HG03520 (cell line): ENCODE data around the gene KIAA1671.

Source experiments
- ATAC-seq: cut with Tn5 transposase; IDR thresholded peaks from one replicate; pipeline ENCODE4 v1.9.1; 2021; ENCODE audit warnings: mild to moderate bottlenecking, moderate library complexity; ENCODE audit not compliant: unreplicated experiment

Gene KIAA1671

GRCh38 chr22:25032066-25032465, 79.5 kb downstream of the KIAA1671 start:
- no peak for ATAC-seq

DNA sequence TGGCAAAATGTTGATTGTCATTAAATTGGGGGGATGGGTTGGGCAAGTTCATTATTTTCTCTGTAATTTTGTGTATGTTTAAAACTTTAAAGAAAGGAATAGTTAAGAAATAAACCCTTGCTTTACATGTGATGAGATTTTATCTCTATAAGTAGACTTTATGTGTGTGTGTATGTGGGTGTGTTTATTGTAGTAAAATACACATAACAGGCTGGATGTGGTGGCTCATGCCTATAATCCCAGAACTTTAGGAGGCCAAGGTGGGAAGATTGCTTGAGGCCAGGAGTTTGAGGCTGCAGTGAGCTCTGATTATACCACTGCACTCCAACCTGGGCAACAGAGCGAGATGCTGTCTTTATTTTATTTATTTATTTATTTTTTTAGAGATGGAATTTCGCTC, 83.2 kb downstream of the KIAA1671 start:
- ATAC-seq: no peak

GRCh38 chr22:25038239-25038638, 85.7 kb downstream of the KIAA1671 start:
- no peak for ATAC-seq

GRCh38 chr22:25038771-25039170, 86.3 kb downstream of the KIAA1671 start:
- ATAC-seq: no peak

DNA sequence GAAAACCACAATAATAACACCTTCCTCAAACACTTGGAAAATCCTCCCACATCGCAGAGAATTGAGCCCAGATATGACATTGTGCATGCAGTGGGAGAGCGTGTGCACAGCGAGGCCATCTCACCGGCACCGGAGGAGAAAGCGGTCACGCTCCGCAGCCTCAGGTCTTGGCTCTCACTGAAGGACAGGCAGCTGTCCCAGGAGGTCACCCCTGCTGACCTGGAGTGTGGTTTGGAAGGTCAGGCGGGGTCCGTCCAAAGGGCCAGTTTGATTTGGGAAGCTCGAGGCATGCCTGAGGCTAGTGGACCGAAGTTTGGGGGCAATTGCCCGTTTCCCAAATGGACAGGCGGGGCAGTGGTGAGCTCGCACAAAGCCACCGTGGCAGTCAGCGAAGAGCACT, 86.7 kb downstream of the KIAA1671 start:
- no peak for ATAC-seq

DNA sequence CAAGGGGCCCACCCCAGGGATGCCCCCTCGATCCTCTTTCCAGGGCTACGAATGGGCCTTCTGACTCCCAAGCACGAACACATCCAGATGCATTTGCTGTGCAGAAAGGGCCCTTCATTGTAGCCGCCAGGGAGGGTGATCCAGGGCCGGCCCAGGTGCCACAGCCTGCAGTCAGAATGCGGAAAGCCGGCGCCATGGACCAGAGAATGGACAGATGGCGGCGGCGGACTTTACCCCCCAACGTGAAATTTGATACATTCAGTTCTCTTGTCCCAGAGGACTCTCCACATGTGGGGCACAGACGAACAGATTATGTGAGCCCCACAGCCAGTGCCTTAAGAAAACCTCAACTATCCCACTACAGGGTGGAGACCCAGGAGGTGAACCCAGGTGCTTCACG, 87.2 kb downstream of the KIAA1671 start:
- ATAC-seq: no peak

GRCh38 chr22:25045159-25045558, 92.6 kb downstream of the KIAA1671 start:
- ATAC-seq: no peak

DNA sequence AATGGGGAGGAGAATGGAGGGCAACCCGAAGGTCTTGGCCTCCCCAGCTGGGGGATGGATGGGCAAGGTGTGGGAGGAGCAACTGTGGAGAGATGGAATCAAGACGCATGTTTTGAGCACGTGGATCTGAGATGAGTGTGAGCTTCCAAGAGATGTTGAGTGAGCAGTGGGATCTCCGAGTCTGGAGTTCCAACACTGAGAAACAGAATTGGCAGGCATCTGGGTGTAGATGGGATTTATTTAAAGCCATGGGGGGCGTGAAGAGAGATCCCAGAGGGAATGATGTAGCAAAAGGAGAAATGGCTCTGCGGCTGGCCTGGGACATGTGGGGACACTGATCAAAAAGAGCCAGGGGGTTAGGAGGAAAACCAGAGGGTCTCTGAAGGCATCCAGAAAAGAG, 95.6 kb downstream of the KIAA1671 start:
- no peak for ATAC-seq

DNA sequence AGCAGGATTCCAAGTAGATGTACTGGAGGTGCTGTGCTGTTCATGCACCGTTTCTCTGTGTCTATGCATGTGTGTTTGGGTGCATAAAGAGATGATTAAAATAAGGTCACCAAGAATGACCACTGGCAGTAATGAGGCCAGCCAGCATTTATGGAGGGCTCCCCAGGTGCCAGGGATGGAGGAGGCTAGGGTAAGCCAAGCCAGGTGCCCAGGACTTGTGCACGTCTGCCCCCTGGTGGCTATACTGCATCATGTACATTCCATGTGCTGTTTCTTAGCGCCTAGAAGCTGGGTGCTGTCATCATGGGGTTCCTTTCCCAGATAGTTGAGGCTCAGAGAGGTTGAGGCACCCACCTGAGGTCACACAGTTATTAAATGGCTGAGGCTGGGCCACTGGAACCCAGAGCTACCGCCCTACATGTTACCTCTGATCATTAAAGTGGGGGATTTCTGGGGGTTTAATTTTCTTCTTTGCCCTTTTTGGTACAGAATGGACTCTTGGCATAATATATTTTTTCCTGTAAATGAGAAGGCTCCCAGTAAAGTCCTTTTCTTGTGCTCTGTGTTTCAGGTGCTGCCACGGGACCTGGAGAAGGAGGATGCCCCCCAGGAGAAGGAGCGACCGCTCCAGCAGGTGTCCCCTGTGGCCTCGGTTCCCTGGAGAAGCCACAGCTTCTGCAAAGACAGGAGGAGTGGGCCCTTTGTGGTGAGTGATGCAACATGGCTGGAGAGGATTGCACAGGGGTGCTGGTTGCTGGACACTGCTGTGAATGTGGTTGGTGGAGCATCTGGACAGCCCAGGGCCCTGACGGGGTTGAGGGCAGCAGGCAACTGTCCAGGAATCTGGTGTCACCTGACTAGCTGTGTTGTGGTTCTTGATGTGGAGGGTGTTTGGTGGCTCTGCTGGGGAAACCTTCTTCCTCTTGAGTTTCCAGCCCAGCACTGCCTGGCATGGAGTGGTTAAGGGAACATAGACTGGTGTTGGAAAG, 96.4 kb downstream of the KIAA1671 start:
- no peak for ATAC-seq

DNA sequence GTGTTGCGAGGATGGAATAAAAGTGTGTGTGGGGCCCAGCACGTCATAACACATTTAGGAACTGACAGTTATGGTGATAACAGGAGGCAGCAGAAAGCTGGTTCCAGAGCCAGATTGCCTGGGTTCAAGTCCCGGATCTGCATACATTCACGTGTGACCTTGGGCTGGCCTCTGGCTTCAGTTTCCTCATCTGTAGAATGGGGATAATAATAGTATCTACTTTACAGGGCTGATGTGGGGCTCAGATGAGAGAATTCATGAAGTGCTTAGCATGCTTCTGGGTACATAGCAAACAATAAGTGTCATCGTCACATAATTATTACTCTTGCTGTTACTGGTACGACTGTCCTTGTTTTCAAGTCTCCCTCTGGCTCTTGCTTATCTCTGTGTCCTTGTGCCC, 97.3 kb downstream of the KIAA1671 start:
- ATAC-seq: no peak

- ATAC-seq: no peak
Measured at GRCh38 chr22:25050566-25050965, 98.0 kb downstream of the KIAA1671 start.

- ATAC-seq: no peak
Measured at GRCh38 chr22:25051073-25051472, 98.6 kb downstream of the KIAA1671 start.

- ATAC-seq: no peak
Measured at GRCh38 chr22:25051983-25052710, 99.6 kb downstream of the KIAA1671 start.

DNA sequence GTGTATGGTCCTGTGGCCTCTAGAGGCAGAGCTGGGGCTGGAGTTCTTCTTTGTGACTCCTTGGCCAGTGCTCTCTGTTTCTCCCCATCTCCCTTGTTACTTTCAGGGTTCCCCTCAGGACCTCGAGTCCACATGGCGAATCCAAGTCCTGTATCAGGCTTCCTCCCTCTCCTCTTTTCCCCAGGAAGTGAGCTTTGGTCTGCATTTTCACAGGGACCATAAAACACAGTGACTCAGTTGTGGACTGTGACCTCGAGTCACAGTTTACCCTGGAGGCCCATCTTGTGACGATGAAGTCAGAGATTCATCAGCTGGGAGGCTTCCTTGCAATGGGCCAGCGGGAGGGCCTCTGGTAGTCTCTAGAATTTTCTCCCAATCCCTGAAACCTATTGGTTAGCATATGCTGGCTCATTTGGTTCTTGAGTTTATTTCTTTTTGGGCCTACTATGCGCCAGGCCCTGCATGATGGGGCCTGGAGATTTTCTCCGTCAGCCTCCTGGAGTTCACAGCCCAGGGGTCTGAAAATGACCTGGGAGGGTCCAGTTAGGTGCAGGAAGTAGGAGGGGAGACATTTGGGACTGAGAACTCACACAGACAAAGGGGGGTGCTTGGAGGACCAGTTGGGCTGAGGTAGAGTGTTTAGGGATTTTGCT, 100.8 kb downstream of the KIAA1671 start:
- ATAC-seq: no peak

DNA sequence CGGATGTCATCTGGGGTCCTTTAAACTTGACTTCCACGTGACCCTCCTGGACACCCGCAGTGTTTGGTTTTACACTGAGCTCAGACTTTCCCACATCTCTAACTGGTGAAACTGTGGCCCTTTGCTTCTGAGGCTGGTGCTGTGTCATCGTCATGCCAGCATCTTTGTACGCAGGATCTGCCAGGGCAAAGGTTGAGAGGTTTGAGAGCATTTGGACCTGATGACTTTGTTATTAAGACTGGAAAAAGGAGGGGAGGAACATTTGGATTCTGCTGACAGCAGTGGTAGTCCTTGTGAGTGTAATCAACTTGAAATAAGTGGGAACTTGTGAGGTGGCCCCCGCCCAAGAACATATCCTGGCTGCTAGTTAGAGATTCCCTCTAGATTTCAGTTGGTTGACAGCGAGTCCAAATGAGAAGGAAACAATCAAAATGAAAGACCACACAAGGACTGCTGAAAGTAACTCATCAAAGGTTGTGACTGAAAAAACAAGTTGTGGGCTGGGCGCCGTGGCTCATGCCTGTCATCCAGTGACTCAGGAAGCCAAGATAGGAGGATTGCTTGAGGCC, 102.5 kb downstream of the KIAA1671 start:
- ATAC-seq: no peak

GRCh38 chr22:25057013-25057881, 104.7 kb downstream of the KIAA1671 start:
- peak; percentile 50 for ATAC-seq

GRCh38 chr22:25059438-25059837, 106.9 kb downstream of the KIAA1671 start:
- ATAC-seq: no peak

DNA sequence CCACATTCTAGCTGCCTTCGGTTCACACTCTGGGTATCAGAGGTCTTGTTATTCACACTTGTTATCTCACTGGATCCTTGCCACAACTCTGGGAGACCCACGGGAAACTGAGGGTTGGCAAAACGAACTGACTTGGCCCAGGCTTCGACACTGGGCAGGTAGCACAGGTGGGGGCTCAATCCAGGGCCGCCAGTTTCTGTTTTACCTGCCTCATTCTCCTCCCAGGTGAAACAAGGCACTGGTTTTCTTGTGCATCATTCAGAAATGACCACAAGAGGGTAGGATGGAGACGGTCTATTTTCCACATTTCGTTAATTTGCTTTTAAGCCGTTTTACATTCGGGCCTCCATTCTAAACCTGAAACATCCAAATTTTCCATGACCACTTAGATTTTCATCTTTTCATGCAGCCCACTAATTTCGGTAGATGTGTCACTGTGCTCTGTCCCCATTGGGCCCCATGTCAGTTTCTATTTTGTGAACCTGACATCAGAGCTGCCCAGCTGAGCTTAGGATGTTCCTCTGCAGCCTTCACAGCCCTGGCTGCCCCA, 108.1 kb downstream of the KIAA1671 start:
- ATAC-seq: no peak

- no peak for ATAC-seq
Measured at GRCh38 chr22:25061134-25061533, 108.6 kb downstream of the KIAA1671 start.
